HEK293 (cell line): Measurements from ENCODE around the gene SMC3.
A peak's percentile ranks its signal among the peaks of the same experiment; 100 is the strongest.

Experiments
- CTCF ChIA-PET: fragments of 350-600 bp; formaldehyde crosslinking; extraction: SDS; loops from one replicate; lab custom pipeline; 2021; ENCODE audit warnings: antibody characterized with exemption; lab: Yijun Ruan, JAX
- POLR2A ChIA-PET: fragments of 300-600 bp; formaldehyde crosslinking; extraction: SDS; loops from one replicate; lab custom pipeline; 2020; ENCODE audit warnings: antibody characterized with exemption, inconsistent platforms; lab: Yijun Ruan, JAX
- H3K27ac ChIP-seq: fragments of 200-500 bp; sonication (Bioruptor generic); 2 replicates; pipeline ENCODE4 v1.5.1; 2014; ENCODE audit warnings: low read depth, low read length, control low read depth, inconsistent platforms; ENCODE audit errors: extremely low read depth
- H3K36me3 ChIP-seq, 2 experiments: fragments of 200-500 bp in 1 of 2; sonication (Bioruptor generic) in 1 of 2; 1 replicate in 1 of 2; 2 replicates in 1 of 2; pipeline ENCODE4 v1.5.1; 2014 to 2017; ENCODE audit warnings: inconsistent platforms in 2 of 2, low read length in 2 of 2; ENCODE audit not compliant: control insufficient read depth in 2 of 2, insufficient read depth in 1 of 2
- H3K4me1 ChIP-seq: fragments of 200-500 bp; sonication (Bioruptor generic); 2 replicates; pipeline ENCODE4 v1.5.1; 2014; ENCODE audit warnings: mild to moderate bottlenecking, low read length, inconsistent platforms; ENCODE audit not compliant: control insufficient read depth, insufficient read depth
- H3K4me3 ChIP-seq: 2 replicates; pipeline ENCODE4 v1.5.1; 2011; ENCODE audit warnings: low read depth, mild to moderate bottlenecking, control low read depth, low read length, moderate library complexity
- H3K9me3 ChIP-seq: fragments of 200-500 bp; sonication (Bioruptor generic); 2 replicates; pipeline ENCODE4 v1.5.1; 2014; ENCODE audit warnings: low read depth, low read length, inconsistent platforms; ENCODE audit not compliant: control insufficient read depth, insufficient read depth
- BCL11B ChIP-seq: fragments of 450-650 bp; formaldehyde crosslinking; IDR thresholded peaks from 2 replicates; pipeline ENCODE4 v1.5.1; 2016; ENCODE audit warnings: low read depth, missing biosample characterization, missing genetic modification characterization
- GLIS1 ChIP-seq: fragments of 450-650 bp; formaldehyde crosslinking; IDR thresholded peaks from 2 replicates; pipeline ENCODE4 v1.5.1; 2016; ENCODE audit warnings: missing biosample characterization, missing genetic modification characterization
- KLF8 ChIP-seq: fragments of 450-650 bp; formaldehyde crosslinking; IDR thresholded peaks from 2 replicates; pipeline ENCODE4 v1.5.1; 2016; ENCODE audit warnings: missing biosample characterization, missing genetic modification characterization
- SP7 ChIP-seq: fragments of 450-650 bp; formaldehyde crosslinking; IDR thresholded peaks from 2 replicates; pipeline ENCODE4 v1.5.1; 2016; ENCODE audit warnings: missing biosample characterization, missing genetic modification characterization
- TCF7L2 ChIP-seq: IDR thresholded peaks from 2 replicates; pipeline ENCODE4 v1.6.1; 2011; ENCODE audit warnings: low read depth, mild to moderate bottlenecking, inconsistent platforms, low read length, moderate library complexity, borderline replicate concordance
- TSHZ1 ChIP-seq: fragments of 450-650 bp; formaldehyde crosslinking; IDR thresholded peaks from 2 replicates; pipeline ENCODE4 v1.5.1; 2016; ENCODE audit warnings: missing biosample characterization, missing genetic modification characterization, borderline replicate concordance
- ZBTB8A ChIP-seq: fragments of 450-650 bp; formaldehyde crosslinking; IDR thresholded peaks from 2 replicates; pipeline ENCODE4 v1.5.1; 2016; ENCODE audit warnings: missing biosample characterization, missing genetic modification characterization
- ZFP3 ChIP-seq: fragments of 450-650 bp; formaldehyde crosslinking; IDR thresholded peaks from 2 replicates; pipeline ENCODE4 v1.5.1; 2016; ENCODE audit warnings: low read depth, missing biosample characterization, missing genetic modification characterization
- ZNF146 ChIP-seq: fragments of 450-650 bp; formaldehyde crosslinking; IDR thresholded peaks from 2 replicates; pipeline ENCODE4 v1.5.1; 2016; ENCODE audit warnings: missing biosample characterization, missing genetic modification characterization
- ZNF214 ChIP-seq: fragments of 450-650 bp; formaldehyde crosslinking; IDR thresholded peaks from 2 replicates; pipeline ENCODE4 v1.5.1; 2017; ENCODE audit warnings: missing biosample characterization, mild to moderate bottlenecking, missing genetic modification characterization, borderline replicate concordance
- ZNF311 ChIP-seq: fragments of 450-650 bp; formaldehyde crosslinking; IDR thresholded peaks from 2 replicates; pipeline ENCODE4 v1.5.1; 2017; ENCODE audit warnings: missing biosample characterization, missing genetic modification characterization, borderline replicate concordance
- ZNF544 ChIP-seq: fragments of 450-650 bp; formaldehyde crosslinking; IDR thresholded peaks from 2 replicates; pipeline ENCODE4 v1.5.0; 2017; ENCODE audit warnings: missing biosample characterization, missing genetic modification characterization
- ZNF555 ChIP-seq: fragments of 450-650 bp; formaldehyde crosslinking; conservative IDR thresholded peaks from 2 replicates; pipeline ENCODE4 v1.5.1; 2017; ENCODE audit warnings: missing biosample characterization, mild to moderate bottlenecking, missing genetic modification characterization, inconsistent platforms
- ZNF580 ChIP-seq: fragments of 450-650 bp; formaldehyde crosslinking; IDR thresholded peaks from 2 replicates; pipeline ENCODE4 v1.5.1; 2016; ENCODE audit warnings: missing biosample characterization, missing genetic modification characterization
- ZNF626 ChIP-seq: fragments of 450-650 bp; sonication (Bioruptor Pico); formaldehyde crosslinking; IDR thresholded peaks from 2 replicates; pipeline ENCODE4 v1.5.1; 2018; ENCODE audit warnings: missing biosample characterization, missing genetic modification characterization, inconsistent platforms
- ZNF658 ChIP-seq: fragments of 450-650 bp; formaldehyde crosslinking; IDR thresholded peaks from 2 replicates; pipeline ENCODE4; 2016; ENCODE audit warnings: missing biosample characterization, missing genetic modification characterization
- ZNF670 ChIP-seq: fragments of 450-650 bp; formaldehyde crosslinking; IDR thresholded peaks from 2 replicates; pipeline ENCODE4 v1.5.1; 2016; ENCODE audit warnings: missing biosample characterization, missing genetic modification characterization, low read depth
- ZNF692 ChIP-seq: fragments of 450-650 bp; formaldehyde crosslinking; IDR thresholded peaks from 2 replicates; pipeline ENCODE4 v1.5.1; 2016; ENCODE audit warnings: missing biosample characterization, missing genetic modification characterization
- ZNF747 ChIP-seq: fragments of 450-650 bp; formaldehyde crosslinking; IDR thresholded peaks from 2 replicates; pipeline ENCODE4 v1.5.1; 2016; ENCODE audit warnings: missing biosample characterization, missing genetic modification characterization
- ZSCAN16 ChIP-seq: fragments of 450-650 bp; formaldehyde crosslinking; IDR thresholded peaks from 2 replicates; pipeline ENCODE4 v1.5.1; 2016; ENCODE audit warnings: missing biosample characterization, missing genetic modification characterization
- ZSCAN23 ChIP-seq: fragments of 450-650 bp; formaldehyde crosslinking; IDR thresholded peaks from 2 replicates; pipeline ENCODE4 v1.5.1; 2016; ENCODE audit warnings: missing biosample characterization, missing genetic modification characterization
- ZXDB ChIP-seq: fragments of 450-650 bp; formaldehyde crosslinking; IDR thresholded peaks from 2 replicates; pipeline ENCODE4 v1.5.1; 2016; ENCODE audit warnings: missing biosample characterization, missing genetic modification characterization
- TF ChIP-seq, protein P1 (sequence below): fragments of 450-650 bp; formaldehyde crosslinking; IDR thresholded peaks from 2 replicates; pipeline ENCODE4 v1.5.1; 2016; ENCODE audit warnings: missing biosample characterization, missing genetic modification characterization
- TF ChIP-seq, protein P2 (sequence below): fragments of 450-650 bp; formaldehyde crosslinking; IDR thresholded peaks from 2 replicates; pipeline ENCODE4 v1.5.1; 2017; ENCODE audit warnings: missing biosample characterization, missing genetic modification characterization
- TF ChIP-seq, protein P3 (sequence below): fragments of 450-650 bp; formaldehyde crosslinking; IDR thresholded peaks from 2 replicates; pipeline ENCODE4 v1.5.0; 2017; ENCODE audit warnings: missing biosample characterization, missing genetic modification characterization, borderline replicate concordance

The SMC3 gene

DNA sequence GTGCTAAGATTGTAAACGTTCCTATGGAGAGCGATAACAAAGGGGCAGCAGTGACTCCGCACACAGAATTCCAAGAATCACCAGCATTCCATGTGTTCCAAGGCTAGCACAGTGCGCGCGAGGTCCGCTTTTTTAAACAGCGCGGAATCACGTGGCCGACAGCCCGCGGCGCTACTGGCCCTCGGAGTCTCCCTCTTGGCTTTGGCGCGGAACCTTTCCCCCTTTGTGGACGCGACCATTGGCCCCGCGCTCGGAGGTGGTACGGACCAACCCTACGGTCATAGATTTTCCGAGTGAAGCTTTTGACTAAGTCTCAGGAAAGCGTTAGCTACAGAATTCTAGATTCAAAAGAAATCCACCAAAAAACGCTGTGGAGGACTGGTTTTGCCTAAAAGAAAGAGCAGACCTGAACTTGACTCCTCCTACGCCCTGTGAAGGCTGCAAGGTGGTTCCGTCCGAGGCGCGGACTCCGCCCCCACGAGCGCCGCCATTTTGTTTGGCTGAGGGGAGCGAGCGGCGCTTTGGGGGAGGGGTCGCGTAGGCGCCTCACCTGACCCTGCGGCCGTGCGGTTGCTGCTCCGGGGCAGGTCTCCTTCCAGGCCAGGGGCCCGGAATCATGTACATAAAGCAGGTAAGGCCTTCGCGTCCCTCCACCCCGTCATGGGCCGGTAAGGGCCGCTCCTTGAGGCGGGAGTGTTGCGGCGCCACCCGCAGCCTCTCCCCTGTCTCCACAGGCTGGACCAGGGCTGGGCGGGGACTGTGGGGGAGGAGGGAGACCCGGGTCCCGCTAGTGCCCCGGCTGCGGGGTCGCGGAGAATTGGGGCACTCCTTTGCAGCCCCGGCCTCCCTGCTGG, at the start of gene SMC3 (continued):
- TF ChIP-seq TSHZ1 (tag by site-specific recombination) (no peak), ZFP3 (no peak), ZNF311 (tag by site-specific recombination) (no peak), ZNF626 (tag by site-specific recombination) (no peak), ZSCAN16 (tag by site-specific recombination) (no peak), GLIS1 (tag by site-specific recombination) (no peak), ZNF692 (tag by site-specific recombination) (peak; percentile 66), ZNF146 (tag by site-specific recombination) (no peak), ZNF747 (no peak), ZNF670 (no peak)

DNA sequence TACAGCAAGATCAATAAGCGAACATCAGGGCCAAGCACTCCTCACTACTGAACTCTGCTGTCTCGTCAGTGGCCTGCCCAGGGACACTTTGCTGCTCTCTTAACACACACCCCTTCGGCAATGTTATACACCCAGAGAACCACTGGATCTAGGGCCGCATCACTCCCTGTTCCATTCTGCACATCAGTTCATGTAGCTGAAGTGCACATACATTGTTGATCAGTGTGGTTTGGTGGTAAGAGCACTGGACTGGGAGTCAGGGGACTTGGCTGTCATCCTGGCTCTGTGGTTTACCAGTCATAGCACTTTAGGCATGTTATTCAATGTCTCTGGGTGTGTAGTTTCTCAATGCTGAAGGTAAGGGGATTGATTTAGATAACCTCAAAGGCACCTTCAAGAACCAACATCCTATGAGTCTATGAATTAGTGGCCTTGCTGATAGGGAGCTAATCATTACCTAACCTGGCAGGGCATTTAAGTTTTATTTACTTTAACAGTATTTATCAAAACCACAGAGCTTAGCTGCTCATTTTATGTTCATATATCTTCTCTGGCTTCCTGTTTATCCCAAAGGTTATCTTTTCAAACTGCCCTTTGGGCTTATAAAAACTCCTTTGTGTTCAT, 45.0 kb upstream of the SMC3 start:
- CTCF ChIA-PET = no interaction called here
- H3K4me3 ChIP-seq = no peak overlapping the region
- no peaks in the 10 kb centered on the region for H3K9me3 ChIP-seq
- H3K36me3 ChIP-seq = no peaks in the 10 kb centered on the region; a peak in 1 of 3 replicates
- POLR2A ChIA-PET = no interaction called here
- peak overlapping the region; percentile 40; the same call in 1 of the 2 replicates for H3K27ac ChIP-seq
- peaks cover 31% of the 10 kb centered on the region for H3K4me1 ChIP-seq
- TF ChIP-seq ZNF214 (no peak), ZNF544 (tag by site-specific recombination) (no peak), ZXDB (tag by site-specific recombination) (peak; percentile 77), SP7 (tag by site-specific recombination) (peak; percentile 97), ZSCAN23 (tag by site-specific recombination) (no peak), KLF8 (tag by site-specific recombination) (0 out of 2 replicates have a peak, but pooled peaks have one; percentile 23), TCF7L2 (peak; percentile 62; the same call in 1 of the 2 replicates), BCL11B (no peak), ZNF555 (no peak), ZNF580 (no peak), ZNF658 (tag by site-specific recombination) (no peak), ZBTB8A (tag by site-specific recombination) (no peak)
- TF ChIP-seq, protein P1, sequence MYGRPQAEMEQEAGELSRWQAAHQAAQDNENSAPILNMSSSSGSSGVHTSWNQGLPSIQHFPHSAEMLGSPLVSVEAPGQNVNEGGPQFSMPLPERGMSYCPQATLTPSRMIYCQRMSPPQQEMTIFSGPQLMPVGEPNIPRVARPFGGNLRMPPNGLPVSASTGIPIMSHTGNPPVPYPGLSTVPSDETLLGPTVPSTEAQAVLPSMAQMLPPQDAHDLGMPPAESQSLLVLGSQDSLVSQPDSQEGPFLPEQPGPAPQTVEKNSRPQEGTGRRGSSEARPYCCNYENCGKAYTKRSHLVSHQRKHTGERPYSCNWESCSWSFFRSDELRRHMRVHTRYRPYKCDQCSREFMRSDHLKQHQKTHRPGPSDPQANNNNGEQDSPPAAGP (tag by site-specific recombination) = no peak
- TF ChIP-seq, protein P2, sequence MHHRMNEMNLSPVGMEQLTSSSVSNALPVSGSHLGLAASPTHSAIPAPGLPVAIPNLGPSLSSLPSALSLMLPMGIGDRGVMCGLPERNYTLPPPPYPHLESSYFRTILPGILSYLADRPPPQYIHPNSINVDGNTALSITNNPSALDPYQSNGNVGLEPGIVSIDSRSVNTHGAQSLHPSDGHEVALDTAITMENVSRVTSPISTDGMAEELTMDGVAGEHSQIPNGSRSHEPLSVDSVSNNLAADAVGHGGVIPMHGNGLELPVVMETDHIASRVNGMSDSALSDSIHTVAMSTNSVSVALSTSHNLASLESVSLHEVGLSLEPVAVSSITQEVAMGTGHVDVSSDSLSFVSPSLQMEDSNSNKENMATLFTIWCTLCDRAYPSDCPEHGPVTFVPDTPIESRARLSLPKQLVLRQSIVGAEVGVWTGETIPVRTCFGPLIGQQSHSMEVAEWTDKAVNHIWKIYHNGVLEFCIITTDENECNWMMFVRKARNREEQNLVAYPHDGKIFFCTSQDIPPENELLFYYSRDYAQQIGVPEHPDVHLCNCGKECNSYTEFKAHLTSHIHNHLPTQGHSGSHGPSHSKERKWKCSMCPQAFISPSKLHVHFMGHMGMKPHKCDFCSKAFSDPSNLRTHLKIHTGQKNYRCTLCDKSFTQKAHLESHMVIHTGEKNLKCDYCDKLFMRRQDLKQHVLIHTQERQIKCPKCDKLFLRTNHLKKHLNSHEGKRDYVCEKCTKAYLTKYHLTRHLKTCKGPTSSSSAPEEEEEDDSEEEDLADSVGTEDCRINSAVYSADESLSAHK = no peak
- TF ChIP-seq, protein P3, sequence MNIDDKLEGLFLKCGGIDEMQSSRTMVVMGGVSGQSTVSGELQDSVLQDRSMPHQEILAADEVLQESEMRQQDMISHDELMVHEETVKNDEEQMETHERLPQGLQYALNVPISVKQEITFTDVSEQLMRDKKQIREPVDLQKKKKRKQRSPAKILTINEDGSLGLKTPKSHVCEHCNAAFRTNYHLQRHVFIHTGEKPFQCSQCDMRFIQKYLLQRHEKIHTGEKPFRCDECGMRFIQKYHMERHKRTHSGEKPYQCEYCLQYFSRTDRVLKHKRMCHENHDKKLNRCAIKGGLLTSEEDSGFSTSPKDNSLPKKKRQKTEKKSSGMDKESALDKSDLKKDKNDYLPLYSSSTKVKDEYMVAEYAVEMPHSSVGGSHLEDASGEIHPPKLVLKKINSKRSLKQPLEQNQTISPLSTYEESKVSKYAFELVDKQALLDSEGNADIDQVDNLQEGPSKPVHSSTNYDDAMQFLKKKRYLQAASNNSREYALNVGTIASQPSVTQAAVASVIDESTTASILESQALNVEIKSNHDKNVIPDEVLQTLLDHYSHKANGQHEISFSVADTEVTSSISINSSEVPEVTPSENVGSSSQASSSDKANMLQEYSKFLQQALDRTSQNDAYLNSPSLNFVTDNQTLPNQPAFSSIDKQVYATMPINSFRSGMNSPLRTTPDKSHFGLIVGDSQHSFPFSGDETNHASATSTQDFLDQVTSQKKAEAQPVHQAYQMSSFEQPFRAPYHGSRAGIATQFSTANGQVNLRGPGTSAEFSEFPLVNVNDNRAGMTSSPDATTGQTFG (tag by site-specific recombination) = no peak
